HepG2 (cell line): ENCODE results near the gene NSD1. TPM values are rescaled to one million over a fixed set of nuclear protein-coding genes. Genes with fewer than 3 reads are reported as not detected.
A peak's percentile ranks its signal among the peaks of the same experiment; 100 is the strongest.

ENCODE experiments used
- AGO1 ChIP-seq: fragments of 200-400 bp; formaldehyde crosslinking; IDR thresholded peaks from 2 replicates; pipeline ENCODE4 v1.6.1; 2017; ENCODE audit warnings: mild to moderate bottlenecking, low read depth, low read length, moderate library complexity; ENCODE audit not compliant: poor library complexity, severe bottlenecking
- DMTF1 ChIP-seq: sonication (generic); formaldehyde crosslinking; IDR thresholded peaks from 2 replicates; pipeline ENCODE4 v1.4.0; 2020; ENCODE audit warnings: mild to moderate bottlenecking, missing genetic modification reagents
- ELF1 ChIP-seq: sonication (generic); formaldehyde crosslinking; IDR thresholded peaks from 2 replicates; pipeline ENCODE4 v1.4.0; 2020; ENCODE audit warnings: missing genetic modification reagents
- GATAD1 ChIP-seq: IDR thresholded peaks from 2 replicates; pipeline ENCODE4 v1.6.1; 2016; ENCODE audit warnings: missing genetic modification reagents, missing compliant biosample characterization
- HMGXB4 ChIP-seq, 2 experiments: sonication (generic) in 1 of 2; formaldehyde crosslinking in 1 of 2; IDR thresholded peaks; 2 replicates each; pipeline versions ENCODE4 v1.4.0 to v1.6.1; 2018 to 2020; ENCODE audit warnings: missing genetic modification reagents in 2 of 2, borderline replicate concordance in 1 of 2, low read depth in 1 of 2, mild to moderate bottlenecking in 1 of 2, missing biosample characterization in 1 of 2
- JUND ChIP-seq: sonication (generic); formaldehyde crosslinking; IDR thresholded peaks from 2 replicates; pipeline ENCODE4 v1.8.0; 2022; ENCODE audit warnings: mild to moderate bottlenecking, missing genetic modification reagents
- KLF15 ChIP-seq: sonication (generic); formaldehyde crosslinking; IDR thresholded peaks from 2 replicates; pipeline ENCODE4 v1.8.1; 2023; ENCODE audit warnings: borderline replicate concordance, mild to moderate bottlenecking, inconsistent platforms, missing genetic modification reagents, mixed read lengths
- NFYC ChIP-seq: IDR thresholded peaks from 2 replicates; pipeline ENCODE4 v1.6.1; 2016; ENCODE audit warnings: missing genetic modification reagents, missing compliant biosample characterization
- NR2F2 ChIP-seq: IDR thresholded peaks from 2 replicates; pipeline ENCODE4 v1.6.1; 2012; ENCODE audit warnings: low read depth, inconsistent platforms, borderline replicate concordance
- RNF219 ChIP-seq: sonication (generic); formaldehyde crosslinking; IDR thresholded peaks from 2 replicates; pipeline ENCODE4 v1.5.0; 2020; ENCODE audit warnings: mild to moderate bottlenecking, missing genetic modification reagents
- SP140L ChIP-seq: sonication (generic); formaldehyde crosslinking; IDR thresholded peaks from 2 replicates; pipeline ENCODE4 v1.4.0; 2020; ENCODE audit warnings: missing genetic modification reagents, borderline replicate concordance
- ZIK1 ChIP-seq: sonication (generic); formaldehyde crosslinking; IDR thresholded peaks from 2 replicates; pipeline ENCODE4 v1.5.0; 2020; ENCODE audit warnings: mild to moderate bottlenecking, low read depth, missing genetic modification reagents, borderline replicate concordance
- ZMYM2 ChIP-seq: sonication (generic); formaldehyde crosslinking; IDR thresholded peaks from 2 replicates; pipeline ENCODE4 v1.8.0; 2022; ENCODE audit warnings: mild to moderate bottlenecking, missing genetic modification reagents
- ZNF224 ChIP-seq: sonication (generic); formaldehyde crosslinking; IDR thresholded peaks from 2 replicates; pipeline ENCODE4 v1.5.0; 2020; ENCODE audit warnings: mild to moderate bottlenecking, missing genetic modification reagents
- ZNF282 ChIP-seq: fragments of 450-650 bp; IDR thresholded peaks from 2 replicates; pipeline ENCODE4 v1.6.1; 2018; ENCODE audit not compliant: partially characterized antibody
- ZNF292 ChIP-seq: sonication (generic); formaldehyde crosslinking; IDR thresholded peaks from 2 replicates; pipeline ENCODE4 v1.8.1; 2022; ENCODE audit warnings: mild to moderate bottlenecking, low read depth, missing genetic modification reagents, borderline replicate concordance
- ZNF30 ChIP-seq: sonication (generic); formaldehyde crosslinking; IDR thresholded peaks from 2 replicates; pipeline ENCODE4 v1.5.0; 2020; ENCODE audit warnings: mild to moderate bottlenecking, missing genetic modification reagents
- ZNF513 ChIP-seq: sonication (generic); formaldehyde crosslinking; conservative IDR thresholded peaks from 2 replicates; pipeline ENCODE4 v1.5.0; 2020; ENCODE audit warnings: missing genetic modification reagents
- ZNF619 ChIP-seq: sonication (generic); formaldehyde crosslinking; IDR thresholded peaks from 2 replicates; pipeline ENCODE4 v1.4.0; 2020; ENCODE audit warnings: mild to moderate bottlenecking, missing genetic modification reagents
- ZNF652 ChIP-seq: IDR thresholded peaks from 2 replicates; pipeline ENCODE4 v1.6.1; 2016; ENCODE audit warnings: low read depth, borderline replicate concordance
- ZNF839 ChIP-seq: sonication (generic); formaldehyde crosslinking; IDR thresholded peaks from 2 replicates; pipeline ENCODE4 v1.4.0; 2020; ENCODE audit warnings: missing genetic modification reagents, mild to moderate bottlenecking, borderline replicate concordance
- ZSCAN9 ChIP-seq: IDR thresholded peaks from 2 replicates; pipeline ENCODE4 v1.6.1; 2016; ENCODE audit warnings: borderline replicate concordance
- polyA plus RNA-seq, 8 experiments: library from polyadenylated mRNA; depleted of rRNA in 3 of 8; stranded (reverse) in 7 of 8; unstranded in 1 of 8; fragments of >200 nt; fragmentation: Illumina TruSeq in 4 of 8; extraction: Trizol in 4 of 8; gene quantifications; 2 replicates each; pipeline versions ENCODE4 v1.2.1 to v1.2.3, GENCODE V29; 2011 to 2016; ENCODE audit warnings: low read depth in 4 of 8, missing spikeins in 1 of 8, mixed read lengths in 1 of 8; ENCODE audit not compliant: insufficient read depth in 1 of 8
- total RNA-seq, 5 experiments: library from RNA; depleted of rRNA; stranded (reverse); fragments of >200 nt; fragmentation: Illumina TruSeq; extraction: Trizol; gene quantifications; 2 replicates each; pipeline ENCODE4 v1.2.3, GENCODE V29; 2016; ENCODE audit warnings: low read depth in 1 of 5

The NSD1 gene
- total and polyA plus RNA-seq, 2 of the 13 experiments (the other 11 are each of a cell fraction or from before 2014, with no cell fraction given): 0.01 to 0.09 TPM

GRCh38 chr5:177105691-177106476, 27.7 kb upstream of the NSD1 start (continued):
- no peak for TF ChIP-seq ZNF839 (CRISPR knock-in tag)
- no peak for TF ChIP-seq AGO1
- no peak for TF ChIP-seq ZNF652 (CRISPR knock-in tag)
- no peak for TF ChIP-seq DMTF1 (CRISPR knock-in tag)
- no peak for TF ChIP-seq ZNF282
- no peak for TF ChIP-seq ZNF619 (CRISPR knock-in tag)
- no peak for TF ChIP-seq NFYC (CRISPR knock-in tag)
- TF ChIP-seq ZNF224 (CRISPR knock-in tag): no peak
- TF ChIP-seq ZMYM2 (CRISPR knock-in tag): peak; percentile 88
- 0 out of 2 replicates have a peak, but pooled peaks have one; percentile 55 for TF ChIP-seq SP140L (CRISPR knock-in tag)
- TF ChIP-seq ELF1: 0 out of 2 replicates have a peak, but pooled peaks have one; percentile 27
- peak; percentile 84; the same call in 1 of the 2 replicates for TF ChIP-seq ZNF292 (CRISPR knock-in tag)
- 0 out of 2 replicates have a peak, but pooled peaks have one; percentile 31 for TF ChIP-seq JUND (CRISPR knock-in tag)
- TF ChIP-seq ZIK1 (CRISPR knock-in tag): no peak
- TF ChIP-seq RNF219 (CRISPR knock-in tag): no peak
- TF ChIP-seq NR2F2: no peak
- TF ChIP-seq ZSCAN9 (CRISPR knock-in tag): no peak
- no peak for TF ChIP-seq ZNF513 (CRISPR knock-in tag)
- no peak for TF ChIP-seq KLF15 (CRISPR knock-in tag)
- TF ChIP-seq HMGXB4 (CRISPR knock-in tag; IDR thresholded peaks at IDR 0.05; ENCODE audit: borderline replicate concordance in 1 of 2, low read depth in 1 of 2): peak in 1 of 2 experiments; percentile 56; a peak in 2 of 4 replicates
- no peak for TF ChIP-seq ZNF30 (CRISPR knock-in tag)
- peak; percentile 23; the same call in 1 of the 2 replicates for TF ChIP-seq GATAD1 (CRISPR knock-in tag)
